Activated CD8-positive, alpha-beta memory T cell treated with anti-CD3 and anti-CD28 coated beads for 48 hours (primary cell): Measurements from ENCODE around the gene PTPRD.

Experiments
- DNase-seq, 3 experiments: peaks; one replicate each; pipeline ENCODE4 v3.0.0-alpha.2; 2020; ENCODE audit warnings: low read depth in 2 of 3, low spot score in 2 of 3

Gene PTPRD

GRCh38 chr9:9778293-9778692, 834.5 kb downstream of the PTPRD start:
- DNase-seq: no peak

GRCh38 chr9:9774471-9774870, 838.3 kb downstream of the PTPRD start:
- no peak for DNase-seq

GRCh38 chr9:9771314-9771713, 841.5 kb downstream of the PTPRD start:
- DNase-seq: no peak

DNA sequence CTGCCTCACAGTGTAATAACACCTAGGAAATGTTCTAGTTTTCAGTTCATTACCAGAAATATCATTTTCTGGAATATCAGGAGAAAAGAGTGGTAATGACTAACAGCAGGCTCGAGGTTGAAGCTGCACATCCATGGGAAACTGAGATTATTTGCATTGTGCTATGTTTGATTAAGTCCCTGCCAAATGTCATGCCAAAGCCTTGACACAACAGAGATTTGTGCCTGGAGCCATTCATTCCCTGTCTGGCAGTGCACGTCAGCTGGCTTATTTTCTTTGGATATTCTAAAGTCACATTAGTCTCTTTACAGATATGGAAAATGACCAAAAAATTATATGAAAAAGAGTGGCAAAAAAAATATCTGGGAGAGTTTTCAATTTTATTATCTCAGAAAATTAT, 848.0 kb downstream of the PTPRD start:
- no peak for DNase-seq

DNA sequence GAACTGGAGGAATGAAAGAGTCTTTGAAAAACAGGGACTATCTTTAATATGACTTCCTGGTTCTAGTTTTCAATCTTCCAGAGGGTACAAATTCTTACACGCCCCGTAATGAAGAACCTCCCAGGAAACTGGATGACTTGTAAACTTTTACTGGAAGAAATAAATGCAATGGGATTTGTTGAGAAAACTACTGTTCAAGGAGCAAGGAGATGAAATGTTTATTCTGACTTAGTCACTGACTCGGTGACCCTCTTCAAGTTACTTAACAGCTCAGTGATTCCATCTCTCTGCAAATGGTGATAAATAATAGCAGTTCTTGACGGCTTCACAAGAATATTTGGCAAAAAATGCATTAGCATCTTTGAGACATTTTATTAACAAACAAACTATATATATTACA, 858.6 kb downstream of the PTPRD start:
- DNase-seq: no peak

GRCh38 chr9:9753266-9753665, 859.5 kb downstream of the PTPRD start:
- no peak for DNase-seq

DNA sequence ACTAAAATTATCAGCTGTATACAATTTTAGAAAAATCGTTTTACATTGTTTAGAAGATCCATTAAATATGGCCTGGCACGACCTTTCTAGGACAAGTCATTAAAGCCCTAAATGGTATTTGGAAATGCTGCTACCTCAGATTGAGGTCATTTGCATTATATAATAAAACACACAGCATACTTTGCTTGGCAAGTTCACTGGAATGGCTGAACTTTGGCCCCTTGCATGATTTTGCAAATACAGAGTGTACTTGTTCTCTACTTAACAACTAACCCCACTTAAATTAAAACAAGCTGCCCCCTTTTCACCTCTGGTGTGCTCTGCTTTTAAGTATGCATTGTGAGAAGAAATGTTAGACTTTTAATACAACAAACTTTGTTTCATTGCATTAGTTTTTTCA, 860.1 kb downstream of the PTPRD start:
- no peak for DNase-seq

GRCh38 chr9:9751996-9752395, 860.8 kb downstream of the PTPRD start:
- no peak for DNase-seq

GRCh38 chr9:9750719-9751118, 862.1 kb downstream of the PTPRD start:
- no peak for DNase-seq

- DNase-seq: no peak
These were observed 863.2 kb downstream of the PTPRD start for GRCh38 chr9:9749591-9749990.

GRCh38 chr9:9747787-9748186, 865.0 kb downstream of the PTPRD start:
- no peak for DNase-seq

- no peak for DNase-seq
These were observed 866.0 kb downstream of the PTPRD start for GRCh38 chr9:9746826-9747225.

GRCh38 chr9:9743822-9744221, 869.0 kb downstream of the PTPRD start:
- DNase-seq: no peak

DNA sequence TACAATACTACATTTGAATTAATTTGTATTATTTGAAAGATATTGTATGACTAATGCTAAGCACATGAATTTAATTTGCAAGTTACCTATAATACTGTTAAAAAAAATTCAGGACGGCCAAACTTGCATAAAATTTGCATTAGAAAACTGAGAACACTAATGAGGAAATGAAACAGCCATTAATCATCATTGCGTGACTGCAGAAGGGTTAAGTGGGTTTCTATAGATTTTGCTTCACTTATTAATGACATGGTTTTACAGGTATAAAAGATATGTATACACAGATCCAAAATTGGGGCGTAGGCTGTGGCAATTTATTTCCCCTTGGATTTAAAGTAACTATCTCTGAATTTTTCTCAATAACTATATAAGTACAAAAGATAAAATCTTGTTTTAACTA, 882.6 kb downstream of the PTPRD start:
- no peak for DNase-seq

DNA sequence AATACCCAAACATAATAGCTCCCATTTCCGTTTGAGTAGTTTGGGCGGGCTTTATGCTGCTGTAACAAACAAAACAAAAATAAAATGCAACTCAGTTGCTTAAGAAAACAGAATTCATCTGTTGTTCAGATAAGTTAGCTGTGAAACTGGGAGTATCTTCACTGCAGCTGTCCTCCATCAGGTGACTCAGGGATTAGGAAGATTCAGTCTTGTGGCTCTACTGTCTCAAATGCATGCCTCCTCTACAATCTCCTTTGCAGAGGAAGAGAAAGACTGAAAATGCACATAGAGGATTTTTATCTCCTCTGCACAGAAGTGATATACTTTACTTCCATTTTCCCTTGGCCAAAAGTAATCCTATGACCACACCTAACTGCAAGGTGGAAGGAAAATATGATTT, 883.7 kb downstream of the PTPRD start:
- no peak for DNase-seq

DNA sequence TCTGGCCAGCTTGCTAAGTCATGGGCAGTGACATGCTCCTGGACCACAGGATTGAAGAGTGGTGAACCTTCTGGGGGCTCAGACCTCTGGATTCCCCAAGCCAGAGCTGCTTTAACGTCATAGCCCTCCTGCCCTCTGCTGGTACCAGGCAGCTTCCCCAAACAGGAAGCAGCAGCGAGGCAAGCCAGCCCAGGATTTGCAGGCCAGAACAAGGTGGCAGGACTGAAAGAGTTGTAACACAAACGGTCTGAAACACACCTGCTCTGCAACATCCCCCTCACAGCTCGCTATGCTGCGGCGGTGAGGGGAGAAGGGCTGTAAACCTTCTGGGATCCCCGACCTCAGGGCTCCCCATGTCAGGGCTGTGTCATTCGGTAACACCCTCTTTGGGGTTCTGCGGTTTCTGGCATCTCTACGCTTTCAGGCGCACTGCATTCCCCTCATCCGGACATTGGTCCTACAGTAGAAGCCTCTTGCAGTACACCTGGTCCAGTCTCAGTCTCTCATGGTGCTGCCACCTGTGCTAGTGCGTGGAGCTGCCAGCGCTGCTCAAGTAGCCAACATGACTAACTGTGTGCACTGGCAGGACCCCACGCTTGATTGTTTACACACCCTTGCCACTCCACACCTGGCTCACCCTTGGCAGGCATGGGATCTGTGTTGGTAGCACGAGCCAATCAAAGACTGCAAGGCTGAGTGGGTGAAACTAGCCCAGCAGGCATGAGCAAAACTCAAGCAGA, 893.3 kb downstream of the PTPRD start:
- no peak for DNase-seq

GRCh38 chr9:9718691-9719090, 894.1 kb downstream of the PTPRD start:
- DNase-seq: no peak

- no peak for DNase-seq
These were observed 933.4 kb downstream of the PTPRD start for GRCh38 chr9:9679433-9679832.

- no peak for DNase-seq
These were observed 938.3 kb downstream of the PTPRD start for GRCh38 chr9:9674461-9674860.

GRCh38 chr9:9670454-9670853, 942.3 kb downstream of the PTPRD start:
- DNase-seq: no peak

DNA sequence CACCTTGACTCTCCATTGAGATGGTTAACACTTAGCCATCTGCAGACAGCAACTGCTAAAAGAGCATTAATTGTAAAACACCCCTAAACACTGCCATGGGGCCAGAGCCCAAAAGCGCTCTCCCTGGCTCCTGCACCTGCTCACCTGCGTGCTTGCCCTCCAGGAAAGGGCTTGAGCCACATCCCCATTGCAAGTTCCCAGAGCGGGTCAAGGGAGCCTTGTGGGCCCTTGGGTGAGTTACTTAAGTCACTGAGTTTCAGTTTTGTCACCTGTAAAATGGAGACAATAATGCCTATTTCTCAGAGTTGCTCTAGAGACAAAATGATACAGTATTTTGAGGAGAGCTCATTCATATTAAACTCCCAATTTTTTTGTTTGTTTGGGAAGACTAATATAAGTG, 967.8 kb downstream of the PTPRD start:
- DNase-seq: no peak

DNA sequence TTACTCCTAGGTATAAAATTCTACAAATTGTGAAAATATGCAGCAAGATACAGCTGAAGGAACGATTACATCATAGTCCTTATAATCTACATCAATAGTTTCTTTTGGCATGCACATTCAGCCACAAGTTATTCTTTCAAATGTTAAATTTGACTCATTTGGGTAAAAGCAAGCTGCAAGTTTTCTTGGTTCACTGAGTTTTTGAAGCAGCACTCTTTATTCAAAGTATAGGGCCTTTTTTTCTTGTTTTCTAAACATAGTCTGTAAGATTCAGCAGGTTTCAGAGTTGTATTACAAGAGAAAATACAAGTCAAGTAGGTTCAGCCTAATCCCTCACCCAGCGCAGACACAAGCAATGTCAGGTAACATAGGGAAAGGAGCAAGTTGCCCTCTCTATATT, 981.5 kb downstream of the PTPRD start:
- DNase-seq: no peak

DNA sequence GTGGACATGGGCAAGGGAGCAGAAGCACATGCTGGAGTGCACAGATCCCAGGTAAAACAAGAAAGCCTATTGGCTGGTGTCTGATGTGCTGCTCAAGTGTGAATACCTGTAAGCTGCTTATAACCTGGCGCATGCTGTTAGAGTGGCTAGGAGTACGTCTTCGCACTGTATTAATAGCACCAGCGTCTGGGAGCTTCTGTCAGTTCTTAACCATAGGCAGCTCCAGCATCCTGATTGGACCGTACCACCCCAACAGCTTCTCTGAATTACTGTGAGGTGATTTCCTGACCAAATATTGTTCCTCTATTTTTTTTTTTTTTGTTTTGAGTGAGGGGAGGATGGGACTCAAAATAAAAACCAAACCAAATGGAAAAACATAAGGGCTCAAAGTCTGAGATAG, 987.6 kb downstream of the PTPRD start:
- DNase-seq: no peak

DNA sequence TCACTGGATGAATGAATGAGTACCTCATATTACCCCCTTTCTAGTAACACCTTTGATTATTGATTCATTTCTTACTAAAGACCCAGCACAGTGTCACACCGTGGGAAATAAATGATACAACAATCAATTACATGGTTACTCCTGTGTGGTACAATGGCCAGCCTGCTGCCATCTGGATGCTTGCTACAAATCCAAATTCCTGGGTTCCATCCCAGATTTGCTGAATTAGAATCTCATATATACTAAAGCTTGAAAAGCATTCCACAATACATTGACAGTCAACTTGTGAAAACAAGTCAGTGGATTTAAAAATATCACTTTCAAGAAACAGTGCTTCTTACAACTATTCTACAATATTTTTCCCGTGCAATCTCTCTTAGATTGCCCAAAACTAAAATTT, 989.3 kb downstream of the PTPRD start:
- DNase-seq: no peak
